Lower lobe of right lung (tissue), 2 donors: ENCODE measurements around the gene SENP8. TPM values are rescaled to one million over a fixed set of nuclear protein-coding genes. Genes with fewer than 3 reads are reported as not detected.
"Not testable (repeated sequence)": the region's sequence is repeated elsewhere in the genome, so short reads cannot be mapped to it uniquely, and the experiment has no call there.

ENCODE experiments used
- ATAC-seq, 2 donors: fragments of 200-7000 bp; cut with Tn5 transposase; one replicate each; pipeline ENCODE4 v1.9.1; 2020 to 2022; ENCODE audit warnings: mild to moderate bottlenecking in 2 of 2, moderate library complexity in 2 of 2
- DNase-seq: peaks from one replicate; pipeline ENCODE4 v3.0.0-alpha.2; 2020
- H3K27ac ChIP-seq: fragments of 200-600 bp; one replicate; pipeline ENCODE4 v1.8.0; 2022
- H3K27me3 ChIP-seq: fragments of 200-600 bp; one replicate; pipeline ENCODE4 v1.8.0; 2022; ENCODE audit warnings: low read depth
- H3K36me3 ChIP-seq: fragments of 200-600 bp; one replicate; pipeline ENCODE4 v1.8.0; 2022; ENCODE audit warnings: mild to moderate bottlenecking
- H3K4me1 ChIP-seq: fragments of 200-600 bp; one replicate; pipeline ENCODE4 v1.8.0; 2022
- H3K4me3 ChIP-seq: fragments of 200-600 bp; one replicate; pipeline ENCODE4 v1.8.0; 2022; ENCODE audit warnings: mild to moderate bottlenecking
- H3K9me3 ChIP-seq: fragments of 200-600 bp; one replicate; pipeline ENCODE4 v1.8.0; 2022
- intact Hi-C: fragments of 100-400 bp; cut with DNase I; formaldehyde crosslinking; loops from one replicate; pipeline ENCODE4 v1.11.0; 2022
- total RNA-seq: library from RNA; stranded (reverse); fragmentation: NEBNext Ultra II Directional; extraction: Animal tissue kit (Norgen Biotek cat#: 25700); gene quantifications from one replicate; pipeline ENCODE4 v1.2.1, GENCODE V29; 2021
- TF ChIP-seq, protein P1 (sequence below): fragments of 200-600 bp; IDR thresholded peaks from one replicate; pipeline ENCODE4 v1.8.0; 2022; ENCODE audit warnings: antibody characterized with exemption, mild to moderate bottlenecking
- donor health status: DM: no; HTN: yes; CAD: no; lungs with severe emphysema.

Gene SENP8
- total RNA-seq, 1 donor from 2014 or later: 3.6 TPM

- H3K27me3 ChIP-seq: no peaks in the 10 kb centered on the region
- TF ChIP-seq, protein P1, sequence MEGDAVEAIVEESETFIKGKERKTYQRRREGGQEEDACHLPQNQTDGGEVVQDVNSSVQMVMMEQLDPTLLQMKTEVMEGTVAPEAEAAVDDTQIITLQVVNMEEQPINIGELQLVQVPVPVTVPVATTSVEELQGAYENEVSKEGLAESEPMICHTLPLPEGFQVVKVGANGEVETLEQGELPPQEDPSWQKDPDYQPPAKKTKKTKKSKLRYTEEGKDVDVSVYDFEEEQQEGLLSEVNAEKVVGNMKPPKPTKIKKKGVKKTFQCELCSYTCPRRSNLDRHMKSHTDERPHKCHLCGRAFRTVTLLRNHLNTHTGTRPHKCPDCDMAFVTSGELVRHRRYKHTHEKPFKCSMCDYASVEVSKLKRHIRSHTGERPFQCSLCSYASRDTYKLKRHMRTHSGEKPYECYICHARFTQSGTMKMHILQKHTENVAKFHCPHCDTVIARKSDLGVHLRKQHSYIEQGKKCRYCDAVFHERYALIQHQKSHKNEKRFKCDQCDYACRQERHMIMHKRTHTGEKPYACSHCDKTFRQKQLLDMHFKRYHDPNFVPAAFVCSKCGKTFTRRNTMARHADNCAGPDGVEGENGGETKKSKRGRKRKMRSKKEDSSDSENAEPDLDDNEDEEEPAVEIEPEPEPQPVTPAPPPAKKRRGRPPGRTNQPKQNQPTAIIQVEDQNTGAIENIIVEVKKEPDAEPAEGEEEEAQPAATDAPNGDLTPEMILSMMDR: no peak
- no peak overlapping the region for H3K4me3 ChIP-seq
- H3K36me3 ChIP-seq: no peaks in the 10 kb centered on the region
- H3K27ac ChIP-seq: peak overlapping the region; percentile 11
- peak; percentile 13 to 19 for ATAC-seq
- intact Hi-C loops: no loop called here
- peaks cover 19% of the 10 kb centered on the region for H3K4me1 ChIP-seq
- H3K9me3 ChIP-seq: no peaks in the 10 kb centered on the region
- no peak for DNase-seq
These were observed 51.2 kb downstream of the SENP8 start for GRCh38 chr15:72169236-72169920.

GRCh38 chr15:72169921-72170611 lies 51.9 kb downstream of the SENP8 start:
- intact Hi-C loops: no loop called here
- Histone ChIP-seq H3K27me3 (no peaks in the 10 kb centered on the region), H3K4me3 (no peak overlapping the region), H3K36me3 (no peaks in the 10 kb centered on the region), H3K27ac (no peak overlapping the region), H3K9me3 (no peaks in the 10 kb centered on the region), H3K4me1 (peaks cover 19% of the 10 kb centered on the region)
- ATAC-seq: peak in 1 of 2 donors; percentile 35
- DNase-seq: no peak
- TF ChIP-seq, protein P1: no peak

DNA sequence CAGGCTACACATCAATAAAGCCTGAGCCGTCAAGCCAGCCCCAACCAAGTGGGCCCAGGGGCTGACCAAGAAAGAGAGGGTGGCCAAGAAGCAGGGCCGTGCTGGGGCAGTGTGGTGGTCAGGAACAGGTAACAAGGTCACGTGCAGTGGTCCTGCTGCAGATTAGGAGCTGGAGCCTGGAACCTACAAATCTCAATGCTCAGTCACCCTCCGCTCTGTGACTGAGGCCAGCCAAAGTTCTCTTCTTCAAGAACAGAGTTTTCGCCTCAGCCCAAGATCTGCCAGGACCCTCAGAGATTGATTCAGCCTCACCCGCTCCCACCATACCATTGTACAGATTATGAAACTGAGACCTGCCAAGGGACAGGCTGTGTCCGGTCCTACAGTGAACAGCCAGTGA lies 52.5 kb downstream of the SENP8 start:
- Histone ChIP-seq H3K4me3 (no peak overlapping the region), H3K4me1 (peaks cover 19% of the 10 kb centered on the region), H3K9me3 (no peaks in the 10 kb centered on the region), H3K27me3 (no peaks in the 10 kb centered on the region), H3K36me3 (no peaks in the 10 kb centered on the region), H3K27ac (no peak overlapping the region)
- DNase-seq: no peak
- TF ChIP-seq, protein P1: no peak
- intact Hi-C loops: no loop called here
- no peak for ATAC-seq

DNA sequence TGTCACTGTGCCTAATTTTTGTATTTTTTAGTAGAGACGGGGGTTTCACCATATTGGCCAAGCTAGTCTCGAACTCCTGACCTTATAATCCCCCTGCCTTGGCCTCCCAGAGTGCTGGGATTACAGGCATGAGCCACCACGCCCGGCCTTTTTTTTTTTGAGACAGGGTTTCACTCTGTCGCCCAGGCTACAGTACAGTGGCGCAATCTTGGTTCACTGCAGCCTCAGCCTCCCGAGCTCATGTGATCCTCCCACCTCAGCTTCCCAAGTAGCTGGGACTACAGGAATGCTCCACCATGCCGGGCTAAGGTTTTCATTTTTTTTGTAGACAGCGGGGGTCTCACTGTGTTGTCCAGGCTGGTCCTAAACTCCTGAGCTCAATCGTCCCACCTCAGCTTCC lies 53.8 kb downstream of the SENP8 start:
- DNase-seq, H3K9me3 ChIP-seq, ATAC-seq, H3K27me3 ChIP-seq, H3K4me3 ChIP-seq, H3K36me3 ChIP-seq, H3K27ac ChIP-seq, intact Hi-C loops: not testable (repeated sequence)
- H3K4me1 ChIP-seq: peaks cover 19% of the 10 kb centered on the region

GRCh38 chr15:72172796-72173195 lies 54.6 kb downstream of the SENP8 start:
- DNase-seq: no peak
- peaks cover 13% of the 10 kb centered on the region for H3K4me1 ChIP-seq
- ATAC-seq: no peak
- no peaks in the 10 kb centered on the region for H3K9me3 ChIP-seq
- no peaks in the 10 kb centered on the region for H3K36me3 ChIP-seq
- intact Hi-C loops: no loop called here
- no peaks in the 10 kb centered on the region for H3K27me3 ChIP-seq
- TF ChIP-seq, protein P1: no peak
- no peak overlapping the region for H3K4me3 ChIP-seq
- no peak overlapping the region for H3K27ac ChIP-seq

- Histone ChIP-seq H3K4me3 (no peak overlapping the region), H3K9me3 (no peaks in the 10 kb centered on the region), H3K27ac (no peak overlapping the region), H3K4me1 (peaks cover 7% of the 10 kb centered on the region), H3K36me3 (no peaks in the 10 kb centered on the region), H3K27me3 (no peaks in the 10 kb centered on the region)
- DNase-seq (no peak), ATAC-seq (no peak)
- TF ChIP-seq, protein P1: no peak
- intact Hi-C loops: no loop called here
These were observed 55.2 kb downstream of the SENP8 start for GRCh38 chr15:72173401-72173800.
